GM12891 (cell line): ENCODE results near the gene DNHD1.

ENCODE experiments used
- POLR2A ChIP-seq: IDR thresholded peaks from 2 replicates; pipeline ENCODE4 v1.6.1; 2011; ENCODE audit warnings: low read depth, low read length, control low read depth
- TAF1 ChIP-seq: IDR thresholded peaks from 2 replicates; pipeline ENCODE4 v1.6.1; 2011; ENCODE audit warnings: low read depth, low read length, control low read depth

DNA sequence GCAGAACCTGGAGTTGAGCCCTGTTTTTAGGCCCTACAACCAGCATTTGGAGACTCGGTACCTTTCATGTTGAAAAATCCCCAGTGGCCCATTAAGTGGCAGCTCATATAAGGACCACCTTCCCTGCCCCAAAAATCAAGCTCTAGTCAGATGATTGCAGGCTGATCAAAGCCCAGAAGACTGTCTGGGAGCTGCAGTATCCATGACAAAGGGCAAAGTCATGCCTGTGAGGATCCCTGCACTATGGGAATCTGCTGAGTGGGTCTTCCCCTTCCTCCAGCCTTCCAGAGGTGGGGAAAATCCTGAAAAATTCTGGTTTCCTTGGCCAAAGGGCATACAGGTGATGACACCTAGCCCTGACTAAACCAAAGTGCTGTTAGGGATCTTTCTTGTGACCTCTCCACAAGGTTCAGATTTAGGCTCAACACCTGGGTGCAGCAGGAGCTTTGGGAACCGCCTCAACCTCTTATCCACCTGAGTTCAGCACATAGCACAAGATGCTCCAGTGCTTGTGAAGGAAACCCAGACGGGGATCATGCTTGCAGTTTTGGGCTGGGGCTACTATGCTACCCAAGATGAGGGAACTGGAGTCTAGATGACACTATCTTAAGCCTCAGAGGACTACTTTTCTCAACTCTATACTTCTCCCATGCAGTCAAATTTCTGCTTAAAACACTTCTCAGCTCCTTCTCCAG is 22.1 kb upstream of the DNHD1 start:
- TF ChIP-seq POLR2A: no peak; the same call in 1 of the 2 replicates
- no peak for TF ChIP-seq TAF1
